HG03342 (cell line): ENCODE results near the gene B9D1.

Experiments used
- ATAC-seq: cut with Tn5 transposase; IDR thresholded peaks from one replicate; pipeline ENCODE4 v1.9.1; 2021; ENCODE audit warnings: mild to moderate bottlenecking, moderate library complexity; ENCODE audit not compliant: unreplicated experiment

The B9D1 gene

GRCh38 chr17:19388791-19389785 lies 26.6 kb upstream of the B9D1 start:
- no peak for ATAC-seq

DNA sequence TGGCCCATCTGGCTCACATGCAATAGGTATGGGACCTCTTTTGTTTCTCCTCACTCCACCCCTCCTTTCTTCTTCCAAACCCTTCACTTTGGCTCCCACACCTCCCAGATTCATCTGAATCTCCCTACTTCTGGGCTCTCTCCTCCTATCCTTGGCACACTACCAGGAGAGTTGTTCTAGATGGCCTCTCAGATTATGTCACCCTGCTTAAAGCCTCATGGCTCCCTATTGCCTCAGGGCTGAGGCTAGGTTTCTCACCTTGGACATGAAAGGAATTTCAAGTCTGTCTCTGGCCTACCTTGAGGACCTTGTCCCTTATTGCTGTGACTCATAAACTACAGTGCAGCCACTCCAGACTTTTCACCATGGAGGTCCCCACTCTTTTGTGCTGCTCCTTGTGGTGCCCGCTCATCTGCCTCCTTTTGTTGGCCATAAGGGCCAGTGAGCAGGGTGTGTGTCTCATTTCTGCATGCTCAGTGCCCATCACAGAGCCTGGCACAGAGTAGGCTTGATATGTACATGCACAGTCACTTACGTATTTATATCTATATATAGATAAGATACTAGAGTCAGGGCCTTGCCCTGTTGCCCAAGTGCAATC lies 25.5 kb upstream of the B9D1 start:
- ATAC-seq = no peak

- no peak for ATAC-seq
These were observed 24.7 kb upstream of the B9D1 start, which contains the start of gene MFAP4 for GRCh38 chr17:19386974-19387920. TSS of gene MFAP4 (minus strand) at chr17:19387190. CDS start at chr17:19387155, 35 bp downstream.

DNA sequence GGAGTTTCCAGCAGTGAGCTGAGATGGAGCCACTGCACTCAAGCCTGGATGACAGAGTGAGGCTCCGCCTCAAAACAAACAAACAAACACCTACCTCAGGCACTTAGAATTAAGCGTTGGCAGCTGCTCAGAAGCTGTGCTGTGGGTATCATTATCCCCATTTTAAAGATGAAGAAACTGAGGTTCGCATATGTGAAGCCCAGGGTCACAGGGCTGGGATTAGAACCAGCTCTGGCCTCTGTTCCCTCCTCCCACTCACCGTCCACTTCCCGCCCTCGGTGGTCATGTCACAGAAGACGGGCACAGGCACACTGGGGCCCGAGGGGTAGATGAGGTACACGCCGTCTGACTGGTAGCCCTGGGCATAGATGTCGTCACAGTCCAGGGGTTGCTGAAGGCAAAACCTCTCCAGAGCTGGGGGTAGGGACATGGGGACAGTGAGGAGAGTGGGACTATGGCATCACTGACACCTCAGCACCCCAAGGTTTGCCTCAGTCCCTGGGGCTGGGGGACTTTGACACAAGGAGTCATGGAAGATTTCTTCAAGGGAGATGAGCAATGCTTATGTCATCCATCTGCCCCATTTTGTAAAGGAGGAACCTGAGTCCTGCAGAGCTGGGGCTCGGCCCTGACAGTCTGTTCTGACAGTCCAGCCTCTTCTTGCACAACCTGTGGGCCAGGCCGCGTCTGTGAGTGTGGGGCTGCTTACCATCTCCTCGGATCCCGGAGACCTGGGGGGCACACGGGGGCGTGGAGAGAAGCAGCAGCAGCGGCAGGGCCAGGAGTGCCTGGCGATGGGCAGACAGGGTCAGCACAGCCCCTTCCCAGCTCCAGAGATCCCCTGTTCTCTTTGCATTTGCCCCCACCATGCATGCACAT lies 23.8 kb upstream of the B9D1 start:
- no peak for ATAC-seq

DNA sequence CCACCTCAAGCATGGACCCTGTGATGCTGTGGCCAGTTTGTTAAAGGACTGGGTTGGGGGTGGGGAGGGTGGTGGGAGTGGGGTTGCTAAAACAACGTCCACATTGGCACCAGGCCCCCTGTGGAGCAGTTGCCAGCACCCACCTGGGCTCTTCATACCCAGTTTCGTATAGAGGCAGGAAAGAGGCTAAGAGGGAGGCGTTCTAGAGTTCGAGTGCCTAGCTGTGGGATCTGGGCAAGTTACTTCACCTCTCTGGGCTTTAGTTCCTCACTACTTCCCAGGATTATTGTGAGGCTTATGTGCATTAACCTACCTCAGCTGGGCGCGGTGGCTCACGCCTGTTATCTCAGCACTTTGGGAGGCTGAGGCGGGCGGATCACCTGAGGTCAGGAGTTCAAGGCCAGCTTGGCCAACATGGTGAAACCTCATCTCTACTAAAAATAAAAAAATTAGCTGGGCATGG lies 23.0 kb upstream of the B9D1 start:
- no peak for ATAC-seq

- no peak for ATAC-seq
These were observed 22.3 kb upstream of the B9D1 start for GRCh38 chr17:19384723-19385391.

- ATAC-seq = no peak
These were observed 21.4 kb upstream of the B9D1 start for GRCh38 chr17:19383681-19384470.

DNA sequence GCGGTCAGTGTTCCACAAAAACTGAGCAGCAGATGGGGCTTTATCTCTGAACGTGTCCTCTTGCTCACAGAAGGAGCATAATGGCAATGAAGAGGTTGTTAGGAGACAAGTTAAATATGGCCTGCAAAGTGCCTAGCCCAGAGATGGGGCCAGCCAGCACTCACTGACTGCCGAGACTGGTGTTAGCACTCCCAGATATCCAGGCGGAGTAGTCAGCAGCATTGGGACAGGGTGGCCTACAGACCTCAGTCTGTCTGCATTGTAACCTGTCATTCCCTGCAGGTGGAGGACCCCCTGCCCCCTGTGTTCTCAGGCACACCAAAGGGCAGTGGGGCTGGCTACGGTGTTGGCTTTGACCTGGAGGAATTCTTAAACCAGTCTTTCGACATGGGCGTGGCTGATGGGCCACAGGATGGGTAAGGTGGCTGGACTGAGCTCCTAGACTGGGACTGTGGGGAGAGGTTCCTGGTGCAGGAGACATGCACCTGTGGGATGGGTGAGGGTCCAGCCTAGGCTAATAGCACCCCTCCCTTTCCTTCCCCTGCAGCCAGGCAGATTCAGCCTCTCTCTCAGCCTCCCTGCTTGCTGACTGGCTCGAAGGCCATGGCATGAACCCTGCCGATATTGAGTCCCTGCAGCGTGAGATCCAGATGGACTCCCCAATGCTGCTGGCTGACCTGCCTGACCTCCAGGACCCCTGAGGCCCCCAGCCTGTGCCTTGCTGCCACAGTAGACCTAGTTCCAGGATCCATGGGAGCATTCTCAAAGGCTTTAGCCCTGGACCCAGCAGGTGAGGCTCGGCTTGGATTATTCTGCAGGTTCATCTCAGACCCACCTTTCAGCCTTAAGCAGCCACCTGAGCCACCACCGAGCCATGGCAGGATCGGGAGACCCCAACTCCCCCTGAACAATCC lies 20.3 kb upstream of the B9D1 start:
- ATAC-seq = no peak

DNA sequence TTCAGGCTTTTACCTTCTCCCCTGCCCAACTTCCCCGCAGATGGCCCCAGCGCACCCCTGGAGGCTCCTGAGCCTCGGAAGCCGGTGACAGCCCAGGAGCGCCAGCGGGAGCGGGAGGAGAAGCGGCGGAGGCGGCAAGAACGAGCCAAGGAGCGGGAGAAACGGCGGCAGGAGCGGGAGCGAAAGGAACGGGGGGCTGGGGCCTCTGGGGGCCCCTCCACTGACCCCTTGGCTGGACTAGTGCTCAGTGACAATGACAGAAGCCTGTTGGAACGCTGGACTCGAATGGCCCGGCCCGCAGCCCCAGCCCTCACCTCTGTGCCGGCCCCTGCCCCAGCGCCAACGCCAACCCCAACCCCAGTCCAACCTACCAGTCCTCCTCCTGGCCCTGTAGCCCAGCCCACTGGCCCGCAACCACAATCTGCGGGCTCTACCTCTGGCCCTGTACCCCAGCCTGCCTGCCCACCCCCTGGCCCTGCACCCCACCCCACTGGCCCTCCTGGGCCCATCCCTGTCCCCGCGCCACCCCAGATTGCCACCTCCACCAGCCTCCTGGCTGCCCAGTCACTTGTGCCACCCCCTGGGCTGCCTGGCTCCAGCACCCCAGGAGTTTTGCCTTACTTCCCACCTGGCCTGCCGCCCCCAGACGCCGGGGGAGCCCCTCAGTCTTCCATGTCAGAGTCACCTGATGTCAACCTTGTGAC lies 19.4 kb upstream of the B9D1 start:
- no peak for ATAC-seq

- ATAC-seq = no peak
These were observed 18.8 kb upstream of the B9D1 start for GRCh38 chr17:19381361-19381740.

- ATAC-seq = no peak
These were observed 18.2 kb upstream of the B9D1 start for GRCh38 chr17:19380481-19381301.

DNA sequence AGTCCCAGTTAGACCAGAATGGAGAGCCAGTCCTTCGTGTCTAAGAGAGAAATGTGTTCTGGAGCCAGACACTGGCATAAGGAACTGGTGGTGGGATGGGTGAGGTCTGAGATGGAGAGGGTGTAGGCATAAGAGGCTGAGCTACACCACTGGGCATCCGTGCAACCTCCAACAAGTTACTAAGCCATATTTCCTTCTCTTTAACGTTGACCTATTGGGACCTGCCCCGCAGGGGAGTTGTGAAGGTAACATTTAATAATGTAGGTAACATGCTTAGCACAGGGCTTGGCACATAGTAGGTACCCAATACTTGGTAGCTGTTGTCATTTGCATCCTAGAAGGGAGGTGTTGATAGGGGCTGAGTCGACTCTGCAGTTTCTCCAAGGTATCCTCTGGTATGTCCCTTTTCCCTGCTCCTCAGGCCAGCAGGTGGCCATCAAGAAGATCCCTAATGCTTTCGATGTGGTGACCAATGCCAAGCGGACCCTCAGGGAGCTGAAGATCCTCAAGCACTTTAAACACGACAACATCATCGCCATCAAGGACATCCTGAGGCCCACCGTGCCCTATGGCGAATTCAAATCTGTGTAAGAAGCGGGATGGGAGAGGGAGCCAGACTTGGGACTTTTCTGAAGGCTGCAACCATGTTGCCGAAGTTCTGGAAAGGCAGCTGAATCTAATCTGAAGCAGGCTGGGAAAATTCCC lies 17.0 kb upstream of the B9D1 start:
- ATAC-seq = no peak

- ATAC-seq = peak; percentile 5
These were observed 16.2 kb upstream of the B9D1 start, which contains the start of gene MAPK7 for GRCh38 chr17:19378416-19379360. TSS of gene MAPK7 (plus strand) at chr17:19378498. CDS start at chr17:19378901, 403 bp downstream.
